NCI-H128 (cell line): ENCODE measurements around the gene HAO2.
"Not testable (repeated sequence)": the region's sequence is repeated elsewhere in the genome, so short reads cannot be mapped to it uniquely, and the experiment has no call there.

Experiments used
- DNase-seq: peaks from one replicate; lab custom pipeline; 2025; ENCODE audit not compliant: unreplicated experiment; lab: John Stamatoyannopoulos, UW

The HAO2 gene

DNA sequence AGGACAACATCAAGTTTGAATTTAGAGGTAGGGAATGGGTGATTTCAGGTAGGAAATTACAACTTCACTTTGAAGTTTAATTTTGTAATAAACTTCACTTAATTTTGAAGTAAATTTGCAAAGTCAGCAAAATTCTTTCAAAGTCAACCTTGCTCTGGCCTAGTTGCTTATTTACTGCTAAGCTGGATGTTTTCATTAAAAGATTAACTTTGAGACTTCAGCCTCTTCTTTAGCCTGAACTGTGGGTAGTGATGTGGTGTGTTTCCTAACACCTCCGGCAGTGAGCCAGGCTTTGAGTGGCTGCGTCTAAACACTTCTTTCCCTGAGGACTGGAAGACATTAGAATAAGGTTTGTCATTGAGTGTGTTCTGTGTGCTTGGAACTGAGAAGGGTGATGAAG lies at the start of gene HAO2:
Gene HAO2, plus strand, starts transcription at position 232 of the 400 bp plus-strand sequence. CDS start 12,301 bp downstream, outside the sequence.
- no peak for DNase-seq

GRCh38 chr1:119320100-119320499 lies 48.5 kb upstream of the HAO2 start:
- no peak for DNase-seq

DNA sequence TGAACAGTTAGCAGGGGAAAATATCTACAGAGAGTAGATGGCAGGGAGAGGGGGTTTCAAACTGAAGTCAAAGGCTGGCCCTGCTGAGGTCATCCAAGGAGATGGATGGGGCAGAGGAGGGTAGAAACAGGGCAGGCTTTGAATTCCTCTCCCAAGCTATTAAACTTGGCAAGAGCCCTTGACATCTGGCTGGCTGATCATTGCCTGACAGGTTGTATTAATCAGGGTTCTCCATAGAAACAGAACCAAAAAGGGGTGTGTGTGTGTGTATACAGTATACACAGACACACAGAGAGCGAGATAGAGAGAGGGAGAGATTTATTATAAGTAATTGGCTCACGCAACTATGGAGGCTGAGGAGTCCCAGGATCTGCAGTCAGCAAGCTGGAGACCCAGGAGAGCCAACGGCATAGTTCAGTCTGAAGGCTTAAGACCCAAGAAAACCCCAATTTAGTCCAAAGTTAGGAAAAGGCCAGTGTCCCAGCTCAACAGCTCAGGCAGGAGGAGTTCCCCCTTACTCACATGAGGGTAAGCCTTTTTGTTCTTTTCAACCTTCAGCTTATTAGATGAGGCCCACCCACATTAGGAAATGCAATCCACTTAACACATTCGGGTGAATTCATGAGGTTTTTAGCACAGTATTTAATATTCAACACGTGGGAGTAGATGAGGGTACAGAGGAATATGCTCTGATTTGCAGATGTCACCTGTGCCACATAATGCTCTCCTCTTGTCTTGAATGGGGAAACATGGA lies 46.7 kb upstream of the HAO2 start:
- DNase-seq: no peak

DNA sequence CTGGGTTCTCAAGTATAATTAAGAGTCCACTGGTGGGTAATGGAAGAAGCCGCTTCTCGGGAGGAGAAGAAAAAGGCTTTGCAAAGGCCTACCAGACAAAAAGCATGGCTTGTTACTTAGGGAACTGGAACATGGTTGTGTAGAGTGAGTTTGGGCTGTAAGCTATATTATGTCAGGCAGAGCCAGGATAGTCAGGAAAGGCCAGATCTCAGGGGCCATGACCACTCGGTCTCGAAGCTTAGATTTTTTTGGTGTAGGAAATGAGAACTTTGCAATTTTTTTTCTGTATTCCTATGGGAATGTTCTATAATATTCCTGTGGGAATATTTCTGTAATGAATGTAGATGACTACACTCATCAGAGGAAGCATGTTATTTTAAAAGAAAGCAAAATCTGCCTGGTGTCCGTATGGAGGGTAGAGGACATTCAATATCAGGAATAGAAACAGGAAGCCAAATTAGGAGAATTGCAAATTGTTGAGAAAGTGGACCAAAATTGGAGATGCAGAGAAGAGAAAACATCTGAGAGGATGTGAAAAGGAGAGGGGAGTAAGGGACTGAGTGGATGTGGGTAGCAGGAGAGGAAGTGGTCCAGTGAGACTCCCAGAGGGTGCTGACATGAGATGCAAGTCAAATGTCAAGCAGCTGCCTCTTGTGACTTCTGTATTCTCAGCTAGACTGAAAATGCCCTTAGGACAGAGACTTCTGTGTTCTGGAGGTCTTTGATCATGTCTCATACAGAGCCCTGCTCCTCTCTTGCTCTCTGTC lies 45.2 kb upstream of the HAO2 start:
- no peak for DNase-seq

- DNase-seq: no peak
Measured at GRCh38 chr1:119324198-119324597, 44.4 kb upstream of the HAO2 start.

DNA sequence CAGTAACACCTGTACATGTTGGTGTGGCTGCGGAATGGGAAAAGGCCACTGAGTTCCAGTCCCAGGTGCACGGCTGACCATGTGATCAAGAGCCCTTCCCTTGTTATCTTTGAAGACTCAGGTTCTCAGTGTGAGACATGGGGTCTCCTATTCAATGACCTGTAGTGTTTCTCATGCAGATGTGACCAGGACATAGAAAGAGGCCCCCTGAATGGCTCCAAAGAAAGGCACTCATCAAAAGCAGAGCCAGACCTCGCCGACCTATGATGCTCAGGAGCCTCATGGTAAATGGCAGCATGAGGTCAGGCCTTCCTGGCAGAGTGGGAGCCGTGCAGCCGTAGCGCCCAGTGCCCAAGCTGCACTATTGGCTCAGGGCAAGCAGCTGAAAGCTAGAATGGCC lies 42.3 kb upstream of the HAO2 start:
- DNase-seq: no peak

GRCh38 chr1:119327094-119327449 lies 41.5 kb upstream of the HAO2 start:
- no peak for DNase-seq

GRCh38 chr1:119327450-119328155 lies 41.0 kb upstream of the HAO2 start:
- peak; percentile 62 for DNase-seq

GRCh38 chr1:119329541-119330461 lies 38.8 kb upstream of the HAO2 start:
- DNase-seq: no peak

DNA sequence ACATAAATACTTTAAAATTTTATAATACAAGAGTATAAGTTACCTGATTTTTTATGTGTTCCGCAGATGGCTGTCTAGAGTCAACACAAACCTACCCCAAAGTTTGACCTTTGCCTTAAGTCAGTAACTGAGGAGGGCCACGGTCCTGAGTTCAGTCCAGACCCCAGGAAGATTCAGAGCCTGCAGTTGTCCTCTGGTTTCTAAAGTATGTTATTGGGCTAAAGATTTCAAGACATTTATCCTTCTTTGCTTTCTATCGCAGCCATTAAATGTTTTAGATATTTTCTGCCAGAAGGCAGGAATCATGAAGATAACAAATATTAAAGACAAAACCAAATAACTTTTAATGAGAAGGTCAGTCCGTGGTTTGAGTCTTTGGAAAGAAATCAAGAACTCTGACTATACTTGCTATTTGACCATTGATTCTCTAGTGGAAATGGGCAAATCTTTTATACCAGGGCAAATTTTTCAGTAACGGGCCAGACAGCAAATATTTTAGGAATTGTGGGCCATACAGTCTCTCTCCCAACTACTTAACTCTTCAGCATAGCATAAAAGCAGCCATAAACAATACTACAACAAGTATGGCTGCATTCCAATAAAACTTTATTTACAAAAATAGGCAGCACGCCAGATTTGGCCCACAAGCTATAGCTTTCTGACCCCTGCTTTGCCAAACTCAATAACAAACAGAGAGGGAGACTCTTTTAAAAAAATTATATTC lies 38.0 kb upstream of the HAO2 start:
- no peak for DNase-seq

- DNase-seq: no peak
Measured at GRCh38 chr1:119331190-119331515, 37.4 kb upstream of the HAO2 start.

DNA sequence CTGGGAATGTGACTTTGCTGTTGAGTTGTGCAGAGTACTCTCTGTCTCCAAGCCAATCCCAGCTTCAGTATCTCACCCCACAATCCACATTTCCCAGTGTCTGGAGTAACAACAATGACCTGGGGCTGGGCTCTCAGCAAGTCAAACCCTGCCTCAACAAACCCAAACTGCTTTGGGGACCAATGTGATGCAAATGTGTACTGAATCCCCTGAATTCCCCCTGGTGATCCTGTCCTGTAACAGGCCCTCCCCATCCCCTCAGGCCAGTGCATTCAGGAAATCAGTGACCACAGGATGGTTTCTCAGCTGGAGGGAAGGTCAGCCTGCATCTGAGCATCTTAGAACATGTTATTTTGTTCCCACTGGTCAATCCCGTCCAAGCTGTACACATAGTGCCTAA lies 36.7 kb upstream of the HAO2 start:
- DNase-seq: no peak

DNA sequence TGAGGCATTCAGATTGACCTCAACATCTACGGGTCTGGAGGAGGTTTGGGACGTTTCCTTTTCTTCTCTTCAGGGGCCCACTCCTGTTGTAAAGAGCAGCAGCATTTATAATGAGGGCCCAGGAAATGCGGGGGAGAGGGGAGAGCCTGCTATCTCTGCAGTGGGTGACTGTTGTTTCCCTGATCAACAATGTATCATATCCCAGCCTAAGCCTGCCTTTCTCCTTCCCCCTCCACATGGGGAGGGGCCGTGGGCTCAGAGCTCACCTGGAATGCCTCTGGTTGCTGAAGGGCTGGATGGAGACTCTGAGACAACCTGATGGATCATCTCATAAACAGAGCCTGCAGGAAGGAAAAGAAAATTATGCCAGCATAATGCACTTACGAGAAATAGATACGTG lies 36.0 kb upstream of the HAO2 start:
- DNase-seq: no peak

GRCh38 chr1:119333163-119333896 lies 35.3 kb upstream of the HAO2 start:
- DNase-seq: no peak

- DNase-seq: not testable (repeated sequence)
Measured at GRCh38 chr1:119333897-119334250, 34.7 kb upstream of the HAO2 start.

DNA sequence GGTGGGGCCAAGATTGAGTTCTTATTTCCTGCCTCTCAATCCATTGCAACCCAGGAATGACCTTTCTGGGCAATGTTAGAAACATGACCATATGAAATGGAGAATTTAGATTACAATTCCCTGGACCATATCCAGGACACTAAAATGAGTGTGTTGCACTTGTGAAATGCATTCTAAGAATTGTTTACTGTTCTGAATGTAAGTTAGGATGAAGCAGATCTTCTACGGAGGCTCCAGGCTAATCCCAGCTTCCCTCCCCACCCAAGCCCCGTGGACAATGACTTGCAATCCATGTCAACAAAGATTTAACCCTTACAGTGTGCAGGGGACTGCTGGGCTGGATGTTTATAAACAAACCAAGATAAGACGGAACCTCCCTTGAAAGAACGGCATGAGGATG lies 31.7 kb upstream of the HAO2 start:
- DNase-seq: no peak

DNA sequence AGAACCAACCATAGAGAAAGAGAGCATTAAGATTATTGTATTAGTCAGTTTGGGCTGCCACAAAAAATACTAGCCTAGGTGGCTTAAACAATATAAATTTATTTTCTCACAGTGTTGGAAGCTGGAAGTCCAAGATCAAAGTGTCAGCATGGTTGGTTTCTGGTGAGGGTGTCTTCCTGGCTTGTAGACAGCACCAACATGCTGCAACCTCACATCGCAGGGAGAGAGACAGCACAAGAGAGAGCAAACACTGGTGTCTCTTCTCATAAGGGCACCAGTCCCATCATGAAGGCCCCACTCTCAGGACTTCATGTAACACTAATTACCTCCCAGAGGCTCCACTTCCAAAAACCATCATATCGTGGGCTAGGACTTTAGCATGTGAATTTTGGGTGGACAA lies 30.6 kb upstream of the HAO2 start:
- no peak for DNase-seq

- DNase-seq: no peak
Measured at GRCh38 chr1:119338757-119339156, 29.8 kb upstream of the HAO2 start.

- DNase-seq: no peak
Measured at GRCh38 chr1:119340861-119341261, 27.7 kb upstream of the HAO2 start.
